Neuron (in vitro differentiated cells): ENCODE data around the gene MYOZ3.

ENCODE experiments used
- H2AFZ ChIP-seq: one replicate; pipeline ENCODE4 v1.6.1; 2013; ENCODE audit warnings: low read depth, mild to moderate bottlenecking, inconsistent platforms, low read length, moderate library complexity
- H3K27me3 ChIP-seq: one replicate; pipeline ENCODE4 v1.6.1; 2013; ENCODE audit warnings: low read length; ENCODE audit not compliant: insufficient read depth
- H3K36me3 ChIP-seq: one replicate; pipeline ENCODE4 v1.6.1; 2013; ENCODE audit warnings: low read length; ENCODE audit not compliant: insufficient read depth
- H3K4me1 ChIP-seq: one replicate; pipeline ENCODE4 v1.6.1; 2013; ENCODE audit warnings: low read length; ENCODE audit not compliant: insufficient read depth
- H3K4me3 ChIP-seq: 2 replicates; pipeline ENCODE4 v1.5.1; 2013; ENCODE audit warnings: mild to moderate bottlenecking, low read length, moderate library complexity
- H3K9me3 ChIP-seq: one replicate; pipeline ENCODE4 v1.6.1; 2013; ENCODE audit warnings: low read length

Gene MYOZ3

DNA sequence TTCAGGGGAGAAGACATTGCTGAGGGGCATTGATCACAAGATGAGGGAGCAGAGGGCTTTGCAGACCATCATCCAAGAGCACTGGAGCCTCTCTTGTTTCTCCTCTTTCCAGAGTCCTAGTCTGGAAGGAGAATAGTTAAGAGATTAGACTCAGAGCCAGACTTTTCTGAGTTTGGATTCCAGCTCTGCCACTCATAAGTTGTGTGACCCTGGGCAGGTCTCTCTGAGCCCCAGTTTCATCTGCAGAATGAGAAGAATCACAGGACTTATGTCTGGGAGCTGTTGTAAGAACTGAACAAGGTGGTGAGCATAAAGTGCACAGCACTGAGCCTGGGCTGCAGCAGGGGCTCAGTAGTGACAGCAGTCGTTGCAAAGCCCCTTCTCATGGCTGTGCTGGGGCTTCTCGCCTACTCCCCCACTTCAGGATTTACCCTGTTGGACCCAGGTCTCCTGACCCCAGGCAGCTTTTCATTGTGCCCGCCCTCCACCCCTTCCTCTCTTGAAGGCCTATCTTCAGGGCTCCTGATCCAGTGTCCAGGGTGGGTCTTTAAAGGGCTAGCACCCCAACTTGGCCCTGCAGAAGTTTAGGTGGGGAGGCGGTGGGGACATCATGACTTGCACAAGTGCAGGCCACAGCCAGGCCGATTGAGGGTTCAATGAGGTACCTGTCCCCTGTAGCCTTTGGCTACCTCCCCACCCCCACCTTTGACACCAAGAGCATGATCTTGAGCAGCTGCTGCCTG lies 19.1 kb upstream of the MYOZ3 start:
- Histone ChIP-seq H3K9me3 (no peaks in the 10 kb centered on the region), H3K4me1 (peaks cover 24% of the 10 kb centered on the region), H2AFZ (no peak overlapping the region), H3K36me3 (no peaks in the 10 kb centered on the region), H3K4me3 (no peak overlapping the region), H3K27me3 (peaks cover 16% of the 10 kb centered on the region)

DNA sequence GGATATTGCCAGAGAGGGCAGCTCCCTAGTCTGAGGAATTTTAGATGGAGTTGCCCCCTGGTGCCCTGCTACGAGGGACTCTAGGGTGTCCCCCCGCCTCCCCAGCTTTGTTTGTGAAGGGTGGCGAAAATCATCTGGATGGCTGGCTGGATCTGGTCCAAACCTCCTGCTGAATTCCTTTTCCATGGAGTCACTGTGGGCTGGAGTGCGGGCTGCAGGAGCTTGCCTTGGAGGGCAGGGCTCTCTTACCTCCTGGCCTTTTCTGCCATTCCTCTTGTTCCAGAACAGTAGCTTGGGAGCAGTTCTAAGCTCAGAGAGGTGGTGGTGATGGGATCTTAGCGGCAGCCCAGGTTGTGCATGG lies 18.5 kb upstream of the MYOZ3 start:
- Histone ChIP-seq H3K27me3 (peaks cover 16% of the 10 kb centered on the region), H3K9me3 (no peaks in the 10 kb centered on the region), H3K4me3 (no peak overlapping the region), H3K36me3 (no peaks in the 10 kb centered on the region), H2AFZ (no peak overlapping the region), H3K4me1 (peaks cover 22% of the 10 kb centered on the region)

DNA sequence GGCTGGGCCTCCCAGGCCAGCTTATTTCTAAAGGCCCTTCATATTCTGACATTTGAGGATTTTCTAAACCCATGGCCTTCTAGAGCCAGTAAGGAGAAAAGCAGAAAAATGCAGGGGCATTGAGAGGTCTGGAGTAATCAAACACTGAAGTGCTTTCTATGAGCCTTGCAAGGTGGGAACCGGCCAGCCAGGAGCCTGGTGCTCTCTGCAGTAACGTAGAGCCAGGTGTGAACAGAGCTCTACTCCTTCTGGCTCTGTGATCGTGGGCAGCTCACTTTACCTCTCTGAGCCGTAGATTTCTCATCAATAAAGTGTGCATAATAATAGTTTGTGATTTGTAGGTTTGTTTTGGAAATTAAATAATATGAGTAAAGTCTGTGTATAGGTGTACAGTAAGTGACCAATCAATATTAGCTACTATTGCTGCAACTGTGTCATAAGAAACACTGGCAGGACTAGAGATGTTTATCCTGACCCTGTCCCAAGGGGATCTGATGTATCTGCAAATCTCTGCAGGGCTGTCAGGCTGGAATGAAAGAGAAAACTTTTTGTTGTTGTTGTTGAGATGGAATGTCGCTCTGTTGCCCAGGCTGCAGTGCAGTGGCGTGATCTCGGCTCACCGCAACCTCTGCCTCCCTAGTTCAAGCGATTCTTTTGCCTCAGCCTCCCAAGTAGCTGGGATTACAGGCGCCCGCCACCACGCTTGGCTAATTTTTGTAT lies 17.9 kb upstream of the MYOZ3 start:
- H2AFZ ChIP-seq: no peak overlapping the region
- H3K27me3 ChIP-seq: peaks cover 16% of the 10 kb centered on the region
- no peak overlapping the region for H3K4me3 ChIP-seq
- H3K9me3 ChIP-seq: no peaks in the 10 kb centered on the region
- H3K36me3 ChIP-seq: no peaks in the 10 kb centered on the region
- H3K4me1 ChIP-seq: peaks cover 19% of the 10 kb centered on the region

DNA sequence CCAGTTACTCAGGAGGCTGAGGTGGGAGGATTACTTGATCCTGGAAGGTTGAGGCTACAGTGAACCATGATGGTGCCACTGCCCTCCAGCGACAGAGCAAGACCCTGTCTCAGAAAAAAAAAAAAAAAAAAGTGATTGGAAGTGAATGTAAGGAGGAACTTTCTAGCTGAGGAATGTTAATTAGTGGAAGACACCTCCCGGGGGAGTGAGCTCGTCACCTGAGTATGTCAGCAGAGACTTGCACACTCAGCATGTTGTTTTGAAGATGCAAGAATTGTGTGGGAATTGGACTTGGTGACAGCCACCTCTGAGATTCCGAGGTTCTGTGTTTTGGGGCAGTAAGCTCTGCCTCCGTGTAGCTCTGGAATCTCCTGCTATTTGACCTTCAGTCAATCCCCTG lies 17.0 kb upstream of the MYOZ3 start:
- no peaks in the 10 kb centered on the region for H3K36me3 ChIP-seq
- H2AFZ ChIP-seq: no peak overlapping the region
- no peaks in the 10 kb centered on the region for H3K9me3 ChIP-seq
- H3K4me3 ChIP-seq: no peak overlapping the region
- H3K4me1 ChIP-seq: peaks cover 19% of the 10 kb centered on the region
- peaks cover 16% of the 10 kb centered on the region for H3K27me3 ChIP-seq

DNA sequence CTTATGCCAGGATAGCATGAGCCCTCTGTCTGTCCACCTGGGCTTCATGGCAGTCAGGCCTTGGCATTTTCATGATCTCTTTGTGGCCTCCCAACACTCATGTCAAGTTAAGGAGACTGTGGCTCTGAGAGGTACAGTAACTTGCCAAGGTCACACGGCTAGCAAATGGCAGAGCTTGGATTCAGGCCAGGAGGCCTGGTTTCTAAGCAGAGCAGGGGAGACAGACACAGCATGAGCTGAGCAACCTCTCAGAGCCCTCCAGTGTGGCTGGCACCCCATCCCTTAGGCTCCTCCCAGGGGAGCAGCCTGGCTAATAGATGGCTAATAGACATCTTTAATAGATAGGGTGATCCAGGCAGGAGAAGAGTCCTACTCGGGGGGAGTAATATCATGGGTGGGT lies 16.5 kb upstream of the MYOZ3 start:
- Histone ChIP-seq H3K36me3 (no peaks in the 10 kb centered on the region), H2AFZ (no peak overlapping the region), H3K4me3 (no peak overlapping the region), H3K27me3 (peaks cover 11% of the 10 kb centered on the region), H3K9me3 (no peaks in the 10 kb centered on the region), H3K4me1 (peaks cover 19% of the 10 kb centered on the region)

DNA sequence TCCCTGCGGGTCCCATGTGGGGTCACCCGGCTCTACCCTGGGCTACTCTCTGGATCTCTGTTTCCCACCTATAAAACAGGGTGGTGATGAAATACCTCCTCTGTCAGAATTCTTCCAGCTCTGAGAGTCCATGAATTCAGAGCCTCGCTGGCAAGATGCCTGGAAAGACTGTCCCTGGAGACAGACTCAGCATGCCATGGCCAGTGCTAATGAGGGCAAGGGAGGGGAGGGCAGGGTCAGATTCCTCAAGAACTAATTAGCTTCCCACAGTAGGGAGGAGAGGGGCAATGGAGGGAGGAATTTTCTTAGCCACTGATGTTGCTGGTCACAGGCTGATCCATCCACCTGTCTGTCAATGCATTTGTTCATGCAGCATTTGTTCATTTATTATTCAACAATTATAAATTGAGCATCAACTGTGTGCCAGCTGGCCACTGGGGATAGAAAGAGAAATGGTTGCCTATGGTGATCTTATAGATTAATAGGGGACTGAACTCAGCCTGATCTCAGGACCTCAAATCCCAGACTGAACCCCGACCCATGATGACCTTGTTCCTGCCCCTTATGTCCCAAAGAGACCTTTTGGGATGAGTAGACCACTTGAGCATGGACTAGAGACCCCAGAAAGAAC lies 15.9 kb upstream of the MYOZ3 start:
- Histone ChIP-seq H3K27me3 (peaks cover 4% of the 10 kb centered on the region), H2AFZ (no peak overlapping the region), H3K4me1 (peaks cover 19% of the 10 kb centered on the region), H3K4me3 (no peak overlapping the region), H3K9me3 (no peaks in the 10 kb centered on the region), H3K36me3 (no peaks in the 10 kb centered on the region)

DNA sequence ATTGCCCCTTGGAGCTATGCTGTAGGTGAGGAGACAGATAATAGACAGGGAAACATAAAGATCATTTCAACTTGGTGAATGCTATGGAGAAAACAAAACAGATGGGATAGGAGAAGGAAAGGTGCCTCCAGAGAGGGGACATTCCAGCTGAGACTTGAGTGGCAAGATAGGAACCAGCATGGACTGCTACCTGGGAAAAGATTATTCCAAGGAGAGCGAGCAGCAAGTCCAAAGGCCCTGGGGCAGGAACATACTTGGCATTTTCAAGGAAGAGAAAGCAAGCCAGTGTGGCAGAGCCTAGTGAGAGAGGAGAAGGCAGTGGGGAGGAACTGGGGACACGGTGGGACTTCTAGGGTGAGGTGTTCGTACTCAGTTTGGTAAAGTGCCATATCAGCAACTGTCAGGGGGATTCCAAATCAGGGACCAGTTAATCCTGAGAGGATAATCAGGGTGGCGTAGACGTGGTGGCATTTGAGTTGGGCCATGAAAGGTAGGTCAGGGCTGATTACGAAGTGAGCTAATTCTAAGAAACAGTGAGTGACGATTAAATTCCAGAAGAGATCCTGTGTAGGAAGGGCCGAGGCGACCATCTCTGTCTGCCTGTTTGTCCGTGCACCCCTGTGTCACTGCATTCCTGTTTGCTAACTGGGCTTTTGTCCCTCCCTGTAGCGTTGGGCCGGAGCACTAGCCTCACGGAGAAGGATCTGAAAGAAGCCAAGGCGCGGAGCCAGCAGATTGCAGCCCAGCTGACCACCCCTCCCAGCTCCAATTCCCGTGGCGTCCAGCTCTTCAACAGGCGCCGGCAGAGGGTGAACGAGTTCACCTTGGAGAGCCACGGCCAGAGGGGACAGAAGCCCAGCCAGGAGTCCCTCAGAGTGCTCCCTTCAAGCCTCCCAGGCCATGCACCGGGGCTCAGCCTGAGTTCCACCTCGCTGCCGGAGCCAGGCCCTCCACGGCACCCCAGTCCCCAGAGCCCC lies 13.5 kb upstream of the MYOZ3 start:
- peaks cover 28% of the 10 kb centered on the region for H3K4me1 ChIP-seq

DNA sequence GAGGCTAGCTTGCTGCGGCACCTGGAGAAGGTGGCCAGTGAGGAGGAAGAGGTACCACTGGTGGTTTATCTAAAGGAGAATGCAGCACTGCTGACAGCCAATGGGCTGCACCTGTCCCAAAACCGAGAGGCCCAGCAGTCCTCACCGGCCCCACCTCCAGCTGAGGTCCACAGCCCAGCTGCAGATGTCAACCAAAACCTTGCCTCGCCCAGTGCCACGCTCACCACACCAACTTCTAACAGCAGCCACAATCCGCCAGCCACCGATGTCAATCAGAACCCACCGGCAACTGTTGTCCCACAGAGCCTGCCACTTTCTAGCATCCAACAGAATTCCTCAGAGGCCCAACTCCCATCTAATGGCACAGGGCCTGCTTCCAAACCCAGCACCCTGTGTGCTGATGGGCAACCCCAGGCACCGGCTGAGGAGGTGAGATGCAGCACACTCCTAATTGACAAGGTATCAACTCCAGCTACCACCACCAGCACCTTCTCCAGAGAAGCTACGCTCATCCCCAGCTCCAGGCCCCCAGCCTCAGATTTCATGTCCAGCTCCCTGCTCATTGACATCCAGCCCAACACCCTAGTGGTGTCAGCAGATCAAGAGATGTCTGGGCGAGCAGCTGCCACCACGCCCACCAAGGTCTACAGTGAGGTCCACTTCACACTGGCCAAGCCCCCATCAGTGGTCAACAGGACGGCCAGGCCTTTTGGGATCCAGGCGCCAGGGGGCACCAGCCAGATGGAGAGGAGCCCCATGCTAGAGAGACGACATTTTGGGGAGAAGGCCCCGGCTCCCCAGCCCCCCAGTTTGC lies 12.6 kb upstream of the MYOZ3 start:
- H3K27me3 ChIP-seq: no peaks in the 10 kb centered on the region
- H3K9me3 ChIP-seq: no peaks in the 10 kb centered on the region
- no peak overlapping the region for H2AFZ ChIP-seq
- no peak overlapping the region for H3K4me3 ChIP-seq
- no peaks in the 10 kb centered on the region for H3K36me3 ChIP-seq
- peaks cover 29% of the 10 kb centered on the region for H3K4me1 ChIP-seq

More for the DNA sequence above, 13.5 kb upstream of the MYOZ3 start:
- no peaks in the 10 kb centered on the region for H3K27me3 ChIP-seq
- no peaks in the 10 kb centered on the region for H3K36me3 ChIP-seq
- H3K9me3 ChIP-seq: no peaks in the 10 kb centered on the region
- no peak overlapping the region for H2AFZ ChIP-seq
- no peak overlapping the region for H3K4me3 ChIP-seq

DNA sequence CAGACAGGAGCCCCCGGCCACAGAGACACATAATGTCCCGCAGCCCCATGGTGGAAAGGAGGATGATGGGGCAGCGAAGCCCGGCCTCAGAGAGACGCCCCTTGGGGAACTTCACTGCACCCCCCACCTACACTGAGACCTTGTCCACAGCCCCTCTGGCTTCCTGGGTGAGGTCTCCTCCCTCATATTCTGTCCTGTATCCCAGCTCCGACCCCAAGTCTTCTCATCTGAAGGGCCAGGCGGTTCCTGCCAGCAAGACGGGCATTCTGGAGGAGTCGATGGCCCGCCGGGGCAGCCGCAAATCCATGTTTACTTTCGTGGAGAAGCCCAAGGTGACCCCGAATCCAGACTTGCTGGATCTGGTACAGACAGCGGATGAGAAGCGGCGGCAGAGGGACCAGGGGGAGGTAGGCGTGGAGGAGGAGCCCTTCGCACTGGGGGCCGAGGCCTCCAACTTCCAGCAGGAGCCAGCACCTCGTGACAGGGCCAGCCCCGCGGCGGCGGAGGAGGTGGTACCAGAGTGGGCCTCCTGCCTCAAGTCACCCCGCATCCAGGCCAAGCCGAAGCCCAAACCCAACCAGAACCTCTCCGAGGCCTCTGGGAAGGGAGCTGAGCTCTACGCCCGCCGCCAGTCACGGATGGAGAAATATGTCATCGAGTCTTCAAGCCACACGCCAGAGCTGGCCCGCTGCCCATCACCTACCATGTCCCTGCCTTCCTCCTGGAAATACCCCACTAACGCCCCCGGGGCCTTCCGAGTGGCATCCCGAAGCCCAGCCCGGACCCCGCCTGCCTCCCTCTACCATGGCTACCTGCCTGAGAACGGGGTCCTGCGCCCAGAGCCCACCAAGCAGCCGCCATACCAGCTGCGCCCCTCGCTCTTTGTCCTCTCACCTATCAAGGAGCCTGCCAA lies 11.7 kb upstream of the MYOZ3 start:
- no peaks in the 10 kb centered on the region for H3K27me3 ChIP-seq
- H2AFZ ChIP-seq: no peak overlapping the region
- peaks cover 29% of the 10 kb centered on the region for H3K4me1 ChIP-seq
- H3K9me3 ChIP-seq: no peaks in the 10 kb centered on the region
- no peaks in the 10 kb centered on the region for H3K36me3 ChIP-seq
- H3K4me3 ChIP-seq: no peak overlapping the region

DNA sequence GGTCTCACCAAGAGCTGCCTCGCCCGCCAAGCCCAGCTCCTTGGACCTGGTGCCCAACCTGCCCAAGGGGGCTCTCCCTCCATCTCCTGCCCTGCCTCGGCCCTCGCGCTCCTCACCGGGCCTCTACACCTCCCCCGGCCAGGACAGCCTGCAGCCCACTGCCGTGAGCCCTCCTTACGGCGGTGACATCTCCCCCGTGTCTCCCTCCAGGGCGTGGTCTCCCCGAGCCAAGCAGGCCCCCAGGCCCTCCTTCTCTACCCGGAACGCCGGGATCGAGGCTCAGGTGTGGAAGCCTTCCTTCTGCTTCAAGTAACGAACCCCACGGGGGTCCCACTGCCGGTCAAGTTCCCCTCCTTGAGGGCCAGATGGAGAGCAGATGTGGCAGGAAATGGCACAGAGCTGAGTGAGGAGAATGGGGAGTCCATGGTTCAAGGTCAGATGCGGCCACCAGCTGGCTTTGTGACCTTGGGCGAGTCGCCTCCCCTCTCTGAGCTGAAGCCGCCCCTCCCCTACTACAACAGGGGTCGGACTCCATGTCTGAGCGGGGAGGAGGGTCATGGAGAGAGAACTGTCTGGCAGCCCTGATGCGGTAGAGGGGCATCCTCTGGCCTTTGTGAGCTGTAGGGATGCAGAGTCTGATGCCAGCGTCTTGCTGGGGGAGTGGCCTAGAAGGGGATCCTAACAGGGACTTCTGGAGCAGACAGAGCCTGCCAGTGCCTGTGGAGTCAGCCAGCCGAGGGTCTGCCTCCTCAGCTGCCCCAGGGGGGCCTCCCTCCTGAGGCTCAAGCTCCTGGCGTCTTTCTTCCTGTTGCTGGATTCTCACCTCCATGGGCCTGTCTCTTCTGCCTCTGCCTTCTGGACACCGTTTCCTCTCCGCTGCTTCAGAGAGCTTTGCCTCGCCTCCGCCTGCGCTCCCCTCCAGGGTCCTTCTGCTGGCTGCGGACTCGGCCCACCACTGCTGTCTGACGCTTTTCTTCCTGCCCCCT lies 10.7 kb upstream of the MYOZ3 start:
- no peaks in the 10 kb centered on the region for H3K36me3 ChIP-seq
- H2AFZ ChIP-seq: no peak overlapping the region
- H3K9me3 ChIP-seq: no peaks in the 10 kb centered on the region
- H3K4me3 ChIP-seq: no peak overlapping the region
- peaks cover 24% of the 10 kb centered on the region for H3K4me1 ChIP-seq
- H3K27me3 ChIP-seq: no peaks in the 10 kb centered on the region

DNA sequence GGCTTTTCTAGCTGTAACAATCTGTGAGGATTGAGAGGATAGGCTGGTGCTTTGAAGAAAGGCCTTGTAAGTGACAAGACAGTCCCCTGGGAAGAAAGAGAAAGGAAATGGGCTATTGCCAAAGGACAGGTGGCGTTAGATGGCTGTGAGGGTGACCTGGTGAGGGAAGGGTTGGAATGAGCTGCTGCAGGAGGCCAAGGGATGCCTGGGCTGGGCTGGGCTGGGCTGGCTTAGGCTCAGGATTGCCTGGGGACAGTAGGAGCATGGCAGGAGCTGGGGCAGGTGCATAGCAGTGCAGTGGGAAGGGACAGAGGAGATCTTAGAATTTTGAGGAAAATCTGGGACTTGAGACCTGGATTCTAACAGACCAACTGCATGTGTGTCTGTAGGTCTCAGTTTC lies 9.7 kb upstream of the MYOZ3 start:
- Histone ChIP-seq H2AFZ (no peak overlapping the region), H3K36me3 (no peaks in the 10 kb centered on the region), H3K27me3 (no peaks in the 10 kb centered on the region), H3K4me1 (peaks cover 24% of the 10 kb centered on the region), H3K4me3 (no peak overlapping the region), H3K9me3 (no peaks in the 10 kb centered on the region)
